HEK293 (cell line): Measurements from ENCODE around the gene ANO7.

Experiments
- GLIS1 ChIP-seq: fragments of 450-650 bp; formaldehyde crosslinking; IDR thresholded peaks from 2 replicates; pipeline ENCODE4 v1.5.1; 2016; ENCODE audit warnings: missing biosample characterization, missing genetic modification characterization
- SP2 ChIP-seq: fragments of 450-650 bp; formaldehyde crosslinking; IDR thresholded peaks from 2 replicates; pipeline ENCODE4 v1.5.1; 2016; ENCODE audit warnings: missing biosample characterization, missing genetic modification characterization
- TCF7L2 ChIP-seq: IDR thresholded peaks from 2 replicates; pipeline ENCODE4 v1.6.1; 2011; ENCODE audit warnings: low read depth, mild to moderate bottlenecking, inconsistent platforms, low read length, moderate library complexity, borderline replicate concordance
- ZFHX2 ChIP-seq: fragments of 450-650 bp; formaldehyde crosslinking; conservative IDR thresholded peaks from 2 replicates; pipeline ENCODE4 v1.5.1; 2016; ENCODE audit warnings: missing biosample characterization, missing genetic modification characterization
- ZNF24 ChIP-seq: fragments of 450-650 bp; formaldehyde crosslinking; IDR thresholded peaks from 2 replicates; pipeline ENCODE4 v1.5.1; 2016; ENCODE audit warnings: missing biosample characterization, missing genetic modification characterization
- ZNF48 ChIP-seq: fragments of 450-650 bp; formaldehyde crosslinking; IDR thresholded peaks from 2 replicates; pipeline ENCODE4 v1.5.1; 2016; ENCODE audit warnings: missing biosample characterization, missing genetic modification characterization
- ZNF561 ChIP-seq: fragments of 450-650 bp; IDR thresholded peaks from 2 replicates; pipeline ENCODE4 v1.5.1; 2018; ENCODE audit warnings: missing biosample characterization, missing genetic modification characterization, borderline replicate concordance
- TF ChIP-seq, protein P1 (sequence below): fragments of 450-650 bp; formaldehyde crosslinking; IDR thresholded peaks from 2 replicates; pipeline ENCODE4 v1.5.1; 2016; ENCODE audit warnings: missing biosample characterization, missing genetic modification characterization
- TF ChIP-seq, protein P2 (sequence below): fragments of 450-650 bp; formaldehyde crosslinking; IDR thresholded peaks from 2 replicates; pipeline ENCODE4 v1.5.1; 2017; ENCODE audit warnings: missing biosample characterization, missing genetic modification characterization
- TF ChIP-seq, protein P3 (sequence below): fragments of 450-650 bp; formaldehyde crosslinking; IDR thresholded peaks from 2 replicates; pipeline ENCODE4 v1.5.1; 2016; ENCODE audit warnings: missing biosample characterization, missing genetic modification characterization
- TF ChIP-seq, protein P4 (sequence below): fragments of 450-650 bp; formaldehyde crosslinking; IDR thresholded peaks from 2 replicates; pipeline ENCODE4 v1.5.1; 2017; ENCODE audit warnings: missing biosample characterization, missing genetic modification characterization
- TF ChIP-seq, protein P5 (sequence below): fragments of 450-650 bp; formaldehyde crosslinking; IDR thresholded peaks from 2 replicates; pipeline ENCODE4 v1.5.1; 2017; ENCODE audit warnings: missing biosample characterization, missing genetic modification characterization
- TF ChIP-seq, protein P6 (sequence below): fragments of 450-650 bp; formaldehyde crosslinking; IDR thresholded peaks from 2 replicates; pipeline ENCODE4 v1.5.1; 2016; ENCODE audit warnings: missing biosample characterization, missing genetic modification characterization
- TF ChIP-seq, protein P7 (sequence below): fragments of 450-650 bp; formaldehyde crosslinking; IDR thresholded peaks from 2 replicates; pipeline ENCODE4; 2016; ENCODE audit warnings: missing biosample characterization, missing genetic modification characterization

DNA sequence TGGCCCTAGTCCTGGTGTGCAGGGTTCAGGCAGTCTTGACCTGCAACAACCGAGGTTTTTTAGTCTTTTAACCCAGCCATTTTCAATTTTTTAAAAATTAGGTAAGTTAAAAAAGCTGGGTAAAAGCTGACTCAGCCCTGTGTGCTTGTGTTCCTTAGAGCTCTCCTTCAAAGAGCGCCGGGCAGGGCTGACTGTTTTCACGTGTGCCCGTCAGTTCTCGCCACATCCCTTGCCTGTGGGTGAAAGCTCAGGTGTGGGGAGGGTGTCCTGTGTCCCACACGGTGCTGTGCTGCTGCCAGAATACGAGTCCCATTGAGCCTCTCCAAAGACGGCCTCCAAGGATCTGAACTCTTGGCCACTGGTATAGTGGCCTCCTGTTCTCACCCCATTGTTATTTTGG is 5.3 kb upstream of the ANO7 start:
- no peak for TF ChIP-seq ZNF561 (tag by site-specific recombination)
- no peak for TF ChIP-seq GLIS1 (tag by site-specific recombination)
- TF ChIP-seq, protein P1, sequence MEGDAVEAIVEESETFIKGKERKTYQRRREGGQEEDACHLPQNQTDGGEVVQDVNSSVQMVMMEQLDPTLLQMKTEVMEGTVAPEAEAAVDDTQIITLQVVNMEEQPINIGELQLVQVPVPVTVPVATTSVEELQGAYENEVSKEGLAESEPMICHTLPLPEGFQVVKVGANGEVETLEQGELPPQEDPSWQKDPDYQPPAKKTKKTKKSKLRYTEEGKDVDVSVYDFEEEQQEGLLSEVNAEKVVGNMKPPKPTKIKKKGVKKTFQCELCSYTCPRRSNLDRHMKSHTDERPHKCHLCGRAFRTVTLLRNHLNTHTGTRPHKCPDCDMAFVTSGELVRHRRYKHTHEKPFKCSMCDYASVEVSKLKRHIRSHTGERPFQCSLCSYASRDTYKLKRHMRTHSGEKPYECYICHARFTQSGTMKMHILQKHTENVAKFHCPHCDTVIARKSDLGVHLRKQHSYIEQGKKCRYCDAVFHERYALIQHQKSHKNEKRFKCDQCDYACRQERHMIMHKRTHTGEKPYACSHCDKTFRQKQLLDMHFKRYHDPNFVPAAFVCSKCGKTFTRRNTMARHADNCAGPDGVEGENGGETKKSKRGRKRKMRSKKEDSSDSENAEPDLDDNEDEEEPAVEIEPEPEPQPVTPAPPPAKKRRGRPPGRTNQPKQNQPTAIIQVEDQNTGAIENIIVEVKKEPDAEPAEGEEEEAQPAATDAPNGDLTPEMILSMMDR (tag by site-specific recombination), result no peak
- TF ChIP-seq, protein P2, sequence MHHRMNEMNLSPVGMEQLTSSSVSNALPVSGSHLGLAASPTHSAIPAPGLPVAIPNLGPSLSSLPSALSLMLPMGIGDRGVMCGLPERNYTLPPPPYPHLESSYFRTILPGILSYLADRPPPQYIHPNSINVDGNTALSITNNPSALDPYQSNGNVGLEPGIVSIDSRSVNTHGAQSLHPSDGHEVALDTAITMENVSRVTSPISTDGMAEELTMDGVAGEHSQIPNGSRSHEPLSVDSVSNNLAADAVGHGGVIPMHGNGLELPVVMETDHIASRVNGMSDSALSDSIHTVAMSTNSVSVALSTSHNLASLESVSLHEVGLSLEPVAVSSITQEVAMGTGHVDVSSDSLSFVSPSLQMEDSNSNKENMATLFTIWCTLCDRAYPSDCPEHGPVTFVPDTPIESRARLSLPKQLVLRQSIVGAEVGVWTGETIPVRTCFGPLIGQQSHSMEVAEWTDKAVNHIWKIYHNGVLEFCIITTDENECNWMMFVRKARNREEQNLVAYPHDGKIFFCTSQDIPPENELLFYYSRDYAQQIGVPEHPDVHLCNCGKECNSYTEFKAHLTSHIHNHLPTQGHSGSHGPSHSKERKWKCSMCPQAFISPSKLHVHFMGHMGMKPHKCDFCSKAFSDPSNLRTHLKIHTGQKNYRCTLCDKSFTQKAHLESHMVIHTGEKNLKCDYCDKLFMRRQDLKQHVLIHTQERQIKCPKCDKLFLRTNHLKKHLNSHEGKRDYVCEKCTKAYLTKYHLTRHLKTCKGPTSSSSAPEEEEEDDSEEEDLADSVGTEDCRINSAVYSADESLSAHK (tag by site-specific recombination), result no peak
- TF ChIP-seq, protein P3, sequence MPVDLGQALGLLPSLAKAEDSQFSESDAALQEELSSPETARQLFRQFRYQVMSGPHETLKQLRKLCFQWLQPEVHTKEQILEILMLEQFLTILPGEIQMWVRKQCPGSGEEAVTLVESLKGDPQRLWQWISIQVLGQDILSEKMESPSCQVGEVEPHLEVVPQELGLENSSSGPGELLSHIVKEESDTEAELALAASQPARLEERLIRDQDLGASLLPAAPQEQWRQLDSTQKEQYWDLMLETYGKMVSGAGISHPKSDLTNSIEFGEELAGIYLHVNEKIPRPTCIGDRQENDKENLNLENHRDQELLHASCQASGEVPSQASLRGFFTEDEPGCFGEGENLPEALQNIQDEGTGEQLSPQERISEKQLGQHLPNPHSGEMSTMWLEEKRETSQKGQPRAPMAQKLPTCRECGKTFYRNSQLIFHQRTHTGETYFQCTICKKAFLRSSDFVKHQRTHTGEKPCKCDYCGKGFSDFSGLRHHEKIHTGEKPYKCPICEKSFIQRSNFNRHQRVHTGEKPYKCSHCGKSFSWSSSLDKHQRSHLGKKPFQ (tag by site-specific recombination), result no peak
- TF ChIP-seq, protein P4, sequence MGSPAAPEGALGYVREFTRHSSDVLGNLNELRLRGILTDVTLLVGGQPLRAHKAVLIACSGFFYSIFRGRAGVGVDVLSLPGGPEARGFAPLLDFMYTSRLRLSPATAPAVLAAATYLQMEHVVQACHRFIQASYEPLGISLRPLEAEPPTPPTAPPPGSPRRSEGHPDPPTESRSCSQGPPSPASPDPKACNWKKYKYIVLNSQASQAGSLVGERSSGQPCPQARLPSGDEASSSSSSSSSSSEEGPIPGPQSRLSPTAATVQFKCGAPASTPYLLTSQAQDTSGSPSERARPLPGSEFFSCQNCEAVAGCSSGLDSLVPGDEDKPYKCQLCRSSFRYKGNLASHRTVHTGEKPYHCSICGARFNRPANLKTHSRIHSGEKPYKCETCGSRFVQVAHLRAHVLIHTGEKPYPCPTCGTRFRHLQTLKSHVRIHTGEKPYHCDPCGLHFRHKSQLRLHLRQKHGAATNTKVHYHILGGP, result no peak
- no peak for TF ChIP-seq SP2
- TF ChIP-seq ZNF48 (tag by site-specific recombination), result no peak
- TF ChIP-seq, protein P5, sequence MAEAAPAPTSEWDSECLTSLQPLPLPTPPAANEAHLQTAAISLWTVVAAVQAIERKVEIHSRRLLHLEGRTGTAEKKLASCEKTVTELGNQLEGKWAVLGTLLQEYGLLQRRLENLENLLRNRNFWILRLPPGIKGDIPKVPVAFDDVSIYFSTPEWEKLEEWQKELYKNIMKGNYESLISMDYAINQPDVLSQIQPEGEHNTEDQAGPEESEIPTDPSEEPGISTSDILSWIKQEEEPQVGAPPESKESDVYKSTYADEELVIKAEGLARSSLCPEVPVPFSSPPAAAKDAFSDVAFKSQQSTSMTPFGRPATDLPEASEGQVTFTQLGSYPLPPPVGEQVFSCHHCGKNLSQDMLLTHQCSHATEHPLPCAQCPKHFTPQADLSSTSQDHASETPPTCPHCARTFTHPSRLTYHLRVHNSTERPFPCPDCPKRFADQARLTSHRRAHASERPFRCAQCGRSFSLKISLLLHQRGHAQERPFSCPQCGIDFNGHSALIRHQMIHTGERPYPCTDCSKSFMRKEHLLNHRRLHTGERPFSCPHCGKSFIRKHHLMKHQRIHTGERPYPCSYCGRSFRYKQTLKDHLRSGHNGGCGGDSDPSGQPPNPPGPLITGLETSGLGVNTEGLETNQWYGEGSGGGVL (tag by site-specific recombination), result no peak
- TF ChIP-seq, protein P6, sequence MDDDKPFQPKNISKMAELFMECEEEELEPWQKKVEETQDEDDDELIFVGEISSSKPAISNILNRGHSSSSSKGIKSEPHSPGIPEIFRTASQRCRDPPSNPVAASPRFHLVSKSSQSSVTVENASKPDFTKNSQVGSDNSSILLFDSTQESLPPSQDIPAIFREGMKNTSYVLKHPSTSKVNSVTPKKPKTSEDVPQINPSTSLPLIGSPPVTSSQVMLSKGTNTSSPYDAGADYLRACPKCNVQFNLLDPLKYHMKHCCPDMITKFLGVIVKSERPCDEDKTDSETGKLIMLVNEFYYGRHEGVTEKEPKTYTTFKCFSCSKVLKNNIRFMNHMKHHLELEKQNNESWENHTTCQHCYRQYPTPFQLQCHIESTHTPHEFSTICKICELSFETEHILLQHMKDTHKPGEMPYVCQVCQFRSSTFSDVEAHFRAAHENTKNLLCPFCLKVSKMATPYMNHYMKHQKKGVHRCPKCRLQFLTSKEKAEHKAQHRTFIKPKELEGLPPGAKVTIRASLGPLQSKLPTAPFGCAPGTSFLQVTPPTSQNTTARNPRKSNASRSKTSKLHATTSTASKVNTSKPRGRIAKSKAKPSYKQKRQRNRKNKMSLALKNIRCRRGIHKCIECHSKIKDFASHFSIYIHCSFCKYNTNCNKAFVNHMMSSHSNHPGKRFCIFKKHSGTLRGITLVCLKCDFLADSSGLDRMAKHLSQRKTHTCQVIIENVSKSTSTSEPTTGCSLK, result no peak
- TF ChIP-seq TCF7L2, result no peak
- TF ChIP-seq, protein P7, sequence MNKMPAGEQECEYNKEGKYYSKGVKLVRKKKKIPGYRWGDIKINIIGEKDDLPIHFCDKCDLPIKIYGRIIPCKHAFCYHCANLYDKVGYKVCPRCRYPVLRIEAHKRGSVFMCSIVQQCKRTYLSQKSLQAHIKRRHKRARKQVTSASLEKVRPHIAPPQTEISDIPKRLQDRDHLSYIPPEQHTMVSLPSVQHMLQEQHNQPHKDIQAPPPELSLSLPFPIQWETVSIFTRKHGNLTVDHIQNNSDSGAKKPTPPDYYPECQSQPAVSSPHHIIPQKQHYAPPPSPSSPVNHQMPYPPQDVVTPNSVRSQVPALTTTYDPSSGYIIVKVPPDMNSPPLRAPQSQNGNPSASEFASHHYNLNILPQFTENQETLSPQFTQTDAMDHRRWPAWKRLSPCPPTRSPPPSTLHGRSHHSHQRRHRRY (tag by site-specific recombination), result no peak
- no peak for TF ChIP-seq ZNF24 (tag by site-specific recombination)
- no peak for TF ChIP-seq ZFHX2 (tag by site-specific recombination)
